ENCODE measurements around the gene SSH2. TPM values are rescaled to one million over a fixed set of nuclear protein-coding genes. Genes with fewer than 3 reads are reported as not detected.
A peak's percentile ranks its signal among the peaks of the same experiment; 100 is the strongest.

SSH2 gene
- polyA plus RNA-seq, 1 of the 3 experiments (the other 2 are of a cell fraction), result 8.8 TPM

DNA sequence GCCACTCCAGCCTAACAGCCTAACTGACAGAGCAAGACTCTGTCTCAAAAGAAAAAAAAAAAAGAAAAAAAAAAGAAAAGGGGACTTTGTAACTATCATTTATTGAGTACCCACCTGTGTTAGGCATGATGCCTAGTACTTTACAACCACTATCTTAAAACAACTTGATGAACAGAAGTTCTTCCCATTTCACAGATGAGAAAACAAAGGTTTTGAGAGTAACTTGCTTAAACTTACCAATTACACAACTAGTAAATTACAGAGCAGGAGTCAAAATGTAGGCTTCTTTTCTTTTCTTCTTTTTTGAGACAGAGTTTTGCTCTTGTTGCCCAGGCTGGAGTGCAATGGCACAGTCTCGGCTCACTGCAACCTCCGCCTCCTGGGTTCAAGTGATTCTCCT, 210.6 kb downstream of the SSH2 start:
- Histone ChIP-seq H3K27me3 (ENCODE audit: insufficient read depth) (no peaks in the 10 kb centered on the region), H3K9me3 (no peaks in the 10 kb centered on the region), H3K9me2 (no peaks in the 10 kb centered on the region), H3K36me3 (replicated peaks in 1 of 2; ENCODE audit: control insufficient read depth in 1 of 2, insufficient read depth in 2 of 2, low read length in 1 of 2) (peaks cover 0 to 2% of the 10 kb centered on the region in 2 experiments), H3K9ac (no peak overlapping the region), H3K27ac (ENCODE audit: low read depth in 2 of 2, low read length in 1 of 2) (peak overlapping the region in 1 of 2 experiments; percentile 74; a peak in 1 of 4 replicates), H3K4me1 (ENCODE audit: control insufficient read depth in 1 of 2, insufficient read depth in 2 of 2, low read depth in 1 of 2, low read length in 1 of 2) (peaks cover 27 to 35% of the 10 kb centered on the region in 2 experiments), H3K79me2 (ENCODE audit: insufficient read depth) (peaks cover 4% of the 10 kb centered on the region; the same call in 1 of the 2 replicates), H3K4me2 (no peak overlapping the region), H2AFZ (ENCODE audit: low read depth) (no peak overlapping the region), H3K4me3 (ENCODE audit: low read depth in 2 of 2, low read length in 1 of 2) (no peak overlapping the region), H4K20me1 (ENCODE audit: insufficient read depth) (no peaks in the 10 kb centered on the region), H3F3A (replicated peaks; ENCODE audit: insufficient read depth) (peaks cover 2% of the 10 kb centered on the region)
- ChIA-PET POLR2A (no interaction called here), CTCF (no interaction called here)
- 100% methylated on average over 2 of the region's 2 CpGs for WGBS (ENCODE audit: low lambda C conversion rate)
- DNase-seq, result no peak
- TF ChIP-seq TCF12 (IDR thresholded peaks at IDR 0.05), result no peak
- TF ChIP-seq, protein P1, sequence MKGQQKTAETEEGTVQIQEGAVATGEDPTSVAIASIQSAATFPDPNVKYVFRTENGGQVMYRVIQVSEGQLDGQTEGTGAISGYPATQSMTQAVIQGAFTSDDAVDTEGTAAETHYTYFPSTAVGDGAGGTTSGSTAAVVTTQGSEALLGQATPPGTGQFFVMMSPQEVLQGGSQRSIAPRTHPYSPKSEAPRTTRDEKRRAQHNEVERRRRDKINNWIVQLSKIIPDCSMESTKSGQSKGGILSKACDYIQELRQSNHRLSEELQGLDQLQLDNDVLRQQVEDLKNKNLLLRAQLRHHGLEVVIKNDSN (IDR thresholded peaks at IDR 0.05; ENCODE audit: borderline replicate concordance, low read depth), result no peak

GRCh38 chr17:29718446-29719039, 211.5 kb downstream of the SSH2 start:
- H4K20me1 ChIP-seq (ENCODE audit: insufficient read depth), result no peaks in the 10 kb centered on the region
- peaks cover 4% of the 10 kb centered on the region; the same call in 1 of the 2 replicates for H3K79me2 ChIP-seq (ENCODE audit: insufficient read depth)
- H3K4me1 ChIP-seq (ENCODE audit: control insufficient read depth in 1 of 2, insufficient read depth in 2 of 2, low read depth in 1 of 2, low read length in 1 of 2), result peaks cover 25 to 31% of the 10 kb centered on the region in 2 experiments
- ChIA-PET POLR2A (interaction anchor here (0.7 kb wide), 1 partner anchor 17 kb away, joined by 3 read pairs; no protein-coding TSS in a partner anchor), CTCF (interaction anchor here (1.0 to 1.1 kb wide), 2 partner anchors 8 to 27 kb away, joined by 3 read pairs; no protein-coding TSS in a partner anchor)
- H2AFZ ChIP-seq (ENCODE audit: low read depth), result no peak overlapping the region
- H3K36me3 ChIP-seq (replicated peaks in 1 of 2; ENCODE audit: control insufficient read depth in 1 of 2, insufficient read depth in 2 of 2, low read length in 1 of 2), result peaks cover 0 to 2% of the 10 kb centered on the region in 2 experiments
- H3K27me3 ChIP-seq (ENCODE audit: insufficient read depth), result no peaks in the 10 kb centered on the region
- H3K27ac ChIP-seq (ENCODE audit: low read depth in 2 of 2, low read length in 1 of 2), result peak overlapping the region in 1 of 2 experiments; percentile 74; a peak in 2 of 4 replicates
- TF ChIP-seq ZBTB33 (IDR thresholded peaks at IDR 0.05; ENCODE audit: borderline replicate concordance, low read depth), result no peak
- TF ChIP-seq JUND (IDR thresholded peaks at IDR 0.05), result no peak
- no peak for TF ChIP-seq POLR2AphosphoS5 (IDR thresholded peaks at IDR 0.05; ENCODE audit: low read depth, low read length)
- no peak for TF ChIP-seq TAF1 (IDR thresholded peaks at IDR 0.05; ENCODE audit: borderline replicate concordance, low read depth, low read length)
- TF ChIP-seq GABPA (IDR thresholded peaks at IDR 0.05; ENCODE audit: low read depth), result no peak
- no peak for TF ChIP-seq MEF2A (IDR thresholded peaks at IDR 0.05; ENCODE audit: borderline replicate concordance, low read depth)
- TF ChIP-seq, protein P1 (IDR thresholded peaks at IDR 0.05; ENCODE audit: borderline replicate concordance, low read depth), result no peak
- no peak for TF ChIP-seq RXRA (IDR thresholded peaks at IDR 0.05; ENCODE audit: borderline replicate concordance, low read depth)
- TF ChIP-seq FOSL2 (IDR thresholded peaks at IDR 0.05; ENCODE audit: borderline replicate concordance, low read depth), result no peak
- TF ChIP-seq SMC3 (IDR thresholded peaks at IDR 0.05; ENCODE audit: low read depth, low read length), result no peak
- no peak for TF ChIP-seq EP300 (IDR thresholded peaks at IDR 0.05; ENCODE audit: borderline replicate concordance in 1 of 2, low read depth in 1 of 2, low read length in 1 of 2)
- TF ChIP-seq, protein P2, sequence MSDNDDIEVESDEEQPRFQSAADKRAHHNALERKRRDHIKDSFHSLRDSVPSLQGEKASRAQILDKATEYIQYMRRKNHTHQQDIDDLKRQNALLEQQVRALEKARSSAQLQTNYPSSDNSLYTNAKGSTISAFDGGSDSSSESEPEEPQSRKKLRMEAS (IDR thresholded peaks at IDR 0.05; ENCODE audit: low read depth), result no peak
- no peak for TF ChIP-seq CTCF (IDR thresholded peaks at IDR 0.05)
- TF ChIP-seq NRF1 (IDR thresholded peaks at IDR 0.05; ENCODE audit: low read depth, low read length), result no peak
- TF ChIP-seq, protein P3, sequence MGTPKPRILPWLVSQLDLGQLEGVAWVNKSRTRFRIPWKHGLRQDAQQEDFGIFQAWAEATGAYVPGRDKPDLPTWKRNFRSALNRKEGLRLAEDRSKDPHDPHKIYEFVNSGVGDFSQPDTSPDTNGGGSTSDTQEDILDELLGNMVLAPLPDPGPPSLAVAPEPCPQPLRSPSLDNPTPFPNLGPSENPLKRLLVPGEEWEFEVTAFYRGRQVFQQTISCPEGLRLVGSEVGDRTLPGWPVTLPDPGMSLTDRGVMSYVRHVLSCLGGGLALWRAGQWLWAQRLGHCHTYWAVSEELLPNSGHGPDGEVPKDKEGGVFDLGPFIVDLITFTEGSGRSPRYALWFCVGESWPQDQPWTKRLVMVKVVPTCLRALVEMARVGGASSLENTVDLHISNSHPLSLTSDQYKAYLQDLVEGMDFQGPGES (IDR thresholded peaks at IDR 0.05; ENCODE audit: low read depth, low read length), result no peak
- TF ChIP-seq FOXM1 (IDR thresholded peaks at IDR 0.05; ENCODE audit: low read depth), result no peak
- H3K9me3 ChIP-seq, result no peaks in the 10 kb centered on the region
- 96% methylated on average over 8 of the region's 8 CpGs for WGBS (ENCODE audit: low lambda C conversion rate)
- no peak overlapping the region for H3K4me3 ChIP-seq (ENCODE audit: low read depth in 2 of 2, low read length in 1 of 2)
- no peak for DNase-seq
- no peaks in the 10 kb centered on the region for H3K9me2 ChIP-seq
- no peak overlapping the region for H3K4me2 ChIP-seq
- H3K9ac ChIP-seq, result no peak overlapping the region
- H3F3A ChIP-seq (replicated peaks; ENCODE audit: insufficient read depth), result peaks cover 2% of the 10 kb centered on the region

Measured in SK-N-SH (cell line).